GM19438 (cell line): ENCODE measurements around the gene TMEM161A.
"Not testable (repeated sequence)": the region's sequence is repeated elsewhere in the genome, so short reads cannot be mapped to it uniquely, and the experiment has no call there.

Experiments
- ATAC-seq: cut with Tn5 transposase; IDR thresholded peaks from one replicate; pipeline ENCODE4 v1.9.1; 2021; ENCODE audit warnings: low read depth; ENCODE audit not compliant: unreplicated experiment

The TMEM161A gene

DNA sequence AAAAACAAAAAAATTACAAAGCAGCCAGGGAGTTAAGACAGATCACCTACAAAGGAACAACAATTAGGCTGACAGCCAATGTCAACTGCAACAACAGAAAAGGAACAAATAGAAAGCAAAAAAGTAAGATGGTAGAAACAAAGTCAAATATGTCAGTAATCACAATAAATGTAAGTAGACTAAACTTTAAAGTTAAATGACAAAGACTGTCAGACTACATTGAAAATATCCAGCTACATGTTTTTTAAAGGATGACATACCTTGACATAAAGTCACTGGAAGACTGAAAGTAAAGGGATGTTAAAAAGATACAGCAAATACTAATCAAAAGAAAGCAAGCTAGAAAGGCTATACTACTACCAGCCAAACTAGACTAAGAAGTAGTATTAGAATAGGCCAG lies 14.9 kb downstream of the TMEM161A start:
- ATAC-seq: no peak

DNA sequence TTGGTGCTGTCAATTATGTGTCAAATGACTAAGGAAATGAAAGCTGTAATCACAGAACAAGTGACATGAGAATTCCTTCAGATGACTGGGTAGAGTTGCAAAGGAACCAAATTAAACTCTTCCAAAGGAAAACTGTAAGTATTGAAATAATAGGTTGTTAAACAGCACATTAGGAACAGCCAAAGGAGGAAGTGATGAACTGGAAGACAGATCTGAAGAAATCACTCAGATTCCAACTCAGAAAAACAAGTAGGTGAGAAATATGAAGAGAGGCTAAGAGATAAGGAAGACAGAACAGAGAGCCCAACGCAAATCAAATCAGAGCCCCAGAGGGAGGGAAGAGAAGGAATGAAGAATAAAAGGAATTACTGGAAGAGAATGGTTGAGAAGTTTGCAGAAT lies 15.4 kb downstream of the TMEM161A start:
- no peak for ATAC-seq

DNA sequence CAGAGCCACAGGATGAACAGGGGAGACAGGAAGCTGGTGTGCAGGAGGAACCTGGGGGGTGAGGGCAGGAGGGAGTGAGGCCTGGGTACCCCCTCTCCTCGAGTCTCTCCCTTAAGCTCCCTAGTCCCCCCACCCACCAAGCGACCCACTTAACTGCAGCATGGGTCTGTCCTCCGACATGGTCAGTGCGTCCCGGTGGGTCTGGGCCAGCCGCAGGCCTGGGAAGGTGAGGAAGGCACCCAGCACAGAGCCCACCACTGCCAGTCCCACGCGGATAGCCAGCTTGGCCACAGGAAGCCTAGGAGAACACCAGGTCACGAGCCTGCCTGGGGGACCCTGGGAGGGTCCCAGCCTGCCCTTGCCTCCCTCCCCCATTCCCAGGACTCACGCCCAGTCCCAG lies 16.9 kb downstream of the TMEM161A start:
- no peak for ATAC-seq

DNA sequence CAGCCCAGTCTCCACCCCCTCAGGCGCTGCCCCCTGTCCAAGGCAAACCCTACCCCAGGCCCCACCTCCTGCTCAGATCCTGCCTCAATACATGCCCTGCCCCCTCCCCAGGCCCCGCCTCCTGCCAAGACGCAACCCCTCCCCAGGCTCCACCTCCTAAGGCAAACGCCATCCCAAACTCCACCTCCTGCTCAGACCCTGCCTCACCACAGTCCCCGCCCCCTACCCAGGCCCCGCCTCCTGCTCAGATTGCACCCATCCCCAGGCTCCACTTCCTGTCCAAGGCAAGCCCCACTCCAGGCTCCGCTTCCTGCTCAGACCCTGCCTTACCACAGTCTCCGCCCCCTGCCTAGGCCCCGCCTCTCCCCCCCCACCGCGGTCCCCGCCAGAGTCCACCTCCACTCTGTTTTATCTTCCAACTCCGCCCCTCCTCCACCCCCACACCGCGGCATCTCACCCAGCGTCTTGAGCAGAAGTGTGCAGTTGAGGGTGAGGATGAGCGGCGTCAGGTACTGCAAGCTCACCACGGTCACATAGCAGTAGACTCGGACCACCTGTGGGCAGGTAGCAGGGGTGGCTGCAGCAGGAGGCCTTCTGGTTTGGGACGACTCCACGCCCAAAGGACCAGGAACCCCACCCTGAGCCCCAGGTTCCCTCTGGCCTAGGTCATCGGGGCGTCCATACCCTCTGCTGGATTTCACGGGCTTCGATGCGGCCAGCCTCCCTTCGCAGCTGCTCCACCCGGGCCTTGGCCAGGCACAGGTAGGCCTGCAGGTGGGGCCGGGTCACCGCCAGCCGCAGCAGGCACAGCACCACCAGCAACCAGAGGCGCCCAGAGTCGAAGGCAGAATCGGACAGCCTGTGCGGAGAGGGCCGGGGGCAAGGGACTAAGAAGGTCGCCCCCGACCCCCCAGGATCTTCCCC lies 17.7 kb downstream of the TMEM161A start:
- no peak for ATAC-seq

DNA sequence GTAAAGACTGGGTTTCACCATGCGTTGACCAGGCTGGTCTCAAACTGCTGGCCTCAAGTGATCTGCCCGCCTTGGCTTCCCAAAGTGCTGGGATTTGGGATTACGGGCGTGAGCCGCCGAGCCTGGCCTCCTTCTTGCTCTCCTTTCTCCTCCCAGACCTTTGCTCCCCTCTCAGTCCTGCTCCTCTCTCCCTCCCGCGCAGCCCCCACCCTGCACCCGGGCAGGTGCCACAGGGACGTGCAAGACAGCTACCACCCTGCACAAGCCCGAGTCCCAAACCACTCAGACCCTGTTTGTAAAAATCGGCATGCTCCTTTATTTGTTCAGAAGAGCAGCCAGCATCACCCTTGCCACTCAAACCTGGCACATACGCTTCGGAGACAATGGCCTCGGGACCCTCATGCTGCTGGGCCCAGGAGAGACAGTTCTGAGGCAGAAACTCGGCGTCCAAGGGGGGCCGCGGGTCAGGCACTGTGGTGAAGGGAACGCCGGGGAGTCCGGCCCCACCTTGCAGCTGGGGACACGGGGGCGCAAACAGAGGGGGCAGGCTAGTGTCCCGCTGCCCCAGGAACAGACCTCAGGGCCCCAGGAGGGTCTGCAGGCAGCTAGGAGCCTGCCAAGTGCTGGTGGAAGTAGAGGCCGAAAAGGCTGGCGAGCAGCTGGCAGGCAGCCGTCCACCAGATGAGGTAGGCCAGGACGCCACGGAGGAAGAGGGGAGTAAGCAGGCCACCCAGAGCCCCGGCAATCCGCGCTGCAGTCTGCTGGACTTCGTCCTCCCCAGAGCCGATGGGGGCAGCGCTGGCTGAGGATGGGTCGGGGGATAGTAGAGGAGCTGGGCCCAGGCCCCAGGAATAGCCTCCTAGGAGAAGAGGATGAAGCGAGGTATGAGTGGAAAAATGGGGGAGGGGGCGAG lies 18.7 kb downstream of the TMEM161A start:
- no peak for ATAC-seq

DNA sequence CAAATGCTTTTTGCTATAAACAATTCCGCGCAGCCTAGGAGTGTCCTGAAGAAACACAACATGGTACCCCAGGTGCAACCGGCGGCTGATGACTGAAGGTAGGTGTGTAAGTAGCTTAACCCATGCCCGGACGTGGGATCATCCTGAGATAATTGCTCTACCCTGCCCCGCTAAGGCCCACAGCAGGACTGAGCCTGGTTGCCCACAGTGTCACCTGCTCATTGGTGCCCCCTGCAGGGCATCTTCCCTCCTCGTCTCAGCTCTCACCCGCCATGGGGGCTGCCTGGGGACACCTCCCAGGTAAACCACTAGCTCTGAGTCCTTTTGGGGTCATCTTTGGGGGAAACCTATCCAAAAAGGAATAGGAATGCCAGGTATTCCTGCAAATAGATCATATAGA lies 22.3 kb downstream of the TMEM161A start:
- no peak for ATAC-seq

DNA sequence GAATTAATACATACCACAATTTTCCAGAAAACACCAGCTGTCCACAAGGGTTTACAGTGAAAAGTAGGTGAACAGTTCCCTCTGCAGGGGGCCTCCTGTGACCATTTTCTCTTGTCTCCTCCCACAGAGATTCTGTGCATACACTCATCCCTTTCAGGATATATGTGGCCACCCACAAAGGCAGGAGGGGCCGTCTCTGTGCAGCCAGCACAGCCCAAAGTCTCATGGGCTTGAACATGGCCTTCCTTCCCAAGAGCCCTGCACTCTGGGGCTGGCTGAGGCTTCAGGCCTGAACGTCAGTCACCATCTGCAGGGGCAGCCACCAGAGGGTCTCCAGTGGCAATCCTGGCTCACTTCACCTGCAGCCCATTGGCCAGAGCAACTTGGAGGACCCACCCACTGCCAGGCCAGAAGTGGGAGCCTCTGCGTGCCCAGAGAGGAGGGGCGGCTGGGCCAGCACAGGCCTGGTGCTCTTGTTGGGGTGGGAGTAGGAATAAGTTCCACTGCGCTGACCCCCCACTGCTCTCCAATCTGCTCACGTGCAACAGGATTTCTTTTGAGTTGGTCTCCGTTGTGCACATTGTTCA lies 25.1 kb downstream of the TMEM161A start:
- no peak for ATAC-seq

DNA sequence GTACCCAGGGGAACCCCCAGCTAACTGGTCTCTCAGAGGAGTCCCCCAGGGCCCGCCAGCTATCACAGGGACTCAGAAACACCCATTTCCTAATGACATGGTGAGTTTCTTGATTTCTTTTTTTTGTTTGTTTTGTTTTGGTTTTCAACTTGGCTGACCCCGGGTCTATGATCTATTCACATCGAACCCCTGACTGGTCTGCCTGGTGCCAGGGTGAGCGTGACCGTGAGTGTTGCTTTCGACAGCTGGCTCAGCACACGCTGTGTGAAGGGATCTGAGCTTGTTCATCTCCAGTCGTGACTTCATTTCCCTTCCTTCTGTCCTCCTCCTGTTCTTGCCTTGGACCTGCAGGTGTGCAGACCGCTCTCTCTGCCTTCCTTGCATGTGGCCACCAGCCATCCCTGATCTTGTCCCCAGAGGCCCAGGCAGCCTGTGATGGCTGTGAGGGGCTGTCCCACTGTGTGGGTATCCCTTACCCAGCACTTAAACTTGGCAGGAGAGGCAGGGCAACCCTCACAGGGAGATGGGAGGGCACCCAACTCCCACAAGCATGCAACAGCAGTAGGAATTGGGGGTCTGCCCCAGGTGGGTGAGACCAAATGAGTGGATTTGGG lies 26.2 kb downstream of the TMEM161A start:
- no peak for ATAC-seq

DNA sequence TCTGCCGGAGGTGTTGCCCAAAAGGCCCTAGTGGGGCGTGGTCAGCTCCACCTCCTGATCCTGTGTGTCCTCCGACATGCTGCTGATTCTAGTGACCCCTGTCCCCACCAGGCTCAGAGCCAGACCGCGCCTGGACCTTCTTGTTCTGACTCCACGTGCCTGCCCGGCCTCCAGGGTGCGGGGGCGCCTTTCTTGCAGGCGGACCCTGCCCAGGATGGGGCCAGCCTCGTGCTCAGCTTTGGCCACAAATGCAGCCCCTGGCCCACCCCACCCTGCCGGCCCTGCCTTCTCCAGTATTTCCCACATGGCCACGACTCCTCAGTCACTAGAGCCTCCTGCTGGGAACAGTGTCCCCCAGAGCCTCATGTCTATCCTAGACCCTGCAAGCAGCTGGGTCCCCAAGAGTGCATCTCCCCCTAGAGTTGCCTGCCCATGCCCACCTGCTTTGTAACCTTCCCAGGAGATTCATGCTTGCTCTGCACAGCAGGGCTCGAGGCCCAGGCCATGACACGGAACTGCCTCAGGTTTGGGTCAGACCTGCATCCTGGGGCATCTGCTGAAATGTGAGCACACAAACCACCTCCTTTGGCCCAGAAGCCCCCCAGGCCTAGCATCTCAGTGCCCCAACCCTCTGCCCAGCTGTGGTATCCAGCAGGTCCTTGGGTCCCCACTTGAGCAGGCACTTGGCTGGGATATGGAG lies 27.0 kb downstream of the TMEM161A start:
- no peak for ATAC-seq

DNA sequence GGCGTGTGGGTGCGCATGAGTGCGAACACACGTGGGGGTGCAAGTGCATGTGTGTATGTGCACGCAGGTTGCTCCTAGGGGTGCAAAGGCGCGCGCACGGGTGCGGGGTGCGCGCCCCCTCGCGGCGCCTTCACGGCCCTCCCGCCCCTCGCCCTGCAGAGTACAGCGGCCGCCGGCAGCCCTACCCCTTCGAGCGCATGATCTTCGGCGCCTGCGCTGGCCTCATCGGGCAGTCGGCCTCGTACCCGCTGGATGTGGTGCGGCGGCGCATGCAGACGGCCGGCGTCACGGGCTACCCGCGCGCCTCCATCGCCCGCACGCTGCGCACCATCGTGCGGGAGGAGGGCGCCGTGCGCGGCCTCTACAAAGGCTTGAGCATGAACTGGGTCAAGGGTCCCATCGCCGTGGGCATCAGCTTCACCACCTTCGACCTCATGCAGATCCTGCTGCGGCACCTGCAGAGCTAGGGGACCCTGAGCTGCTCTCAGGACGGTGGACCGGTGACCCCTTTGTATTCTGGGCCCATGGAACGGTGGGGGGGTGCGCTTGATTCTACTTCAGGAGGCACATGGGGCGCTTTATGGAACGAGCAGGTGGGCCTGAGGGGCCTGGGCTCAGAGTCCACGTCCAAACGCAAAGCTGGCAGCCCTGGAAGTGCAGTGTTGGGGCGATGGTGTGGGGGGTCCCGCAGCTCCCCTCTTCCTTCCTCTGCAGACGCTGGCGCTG lies 27.7 kb downstream of the TMEM161A start:
- no peak for ATAC-seq

DNA sequence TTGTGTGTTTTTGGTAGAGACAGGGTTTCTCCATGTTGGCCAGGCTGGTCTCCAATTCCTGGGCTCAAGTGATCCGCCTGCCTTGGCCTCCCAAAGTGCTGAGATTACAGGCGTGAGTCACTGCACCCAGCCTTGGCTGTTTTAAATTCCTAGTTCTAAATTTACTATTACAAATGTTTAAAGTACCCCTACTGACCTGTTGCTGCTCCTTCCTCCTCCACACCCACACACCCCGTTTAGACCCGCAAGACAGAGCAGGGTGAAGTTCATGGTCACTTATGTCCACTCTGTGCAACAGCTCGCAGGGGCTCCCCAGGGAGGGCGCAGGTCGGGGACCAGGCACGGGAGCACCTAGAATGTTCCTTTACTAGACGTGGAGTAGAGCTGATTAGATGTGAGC lies 28.7 kb downstream of the TMEM161A start:
- ATAC-seq: no peak

DNA sequence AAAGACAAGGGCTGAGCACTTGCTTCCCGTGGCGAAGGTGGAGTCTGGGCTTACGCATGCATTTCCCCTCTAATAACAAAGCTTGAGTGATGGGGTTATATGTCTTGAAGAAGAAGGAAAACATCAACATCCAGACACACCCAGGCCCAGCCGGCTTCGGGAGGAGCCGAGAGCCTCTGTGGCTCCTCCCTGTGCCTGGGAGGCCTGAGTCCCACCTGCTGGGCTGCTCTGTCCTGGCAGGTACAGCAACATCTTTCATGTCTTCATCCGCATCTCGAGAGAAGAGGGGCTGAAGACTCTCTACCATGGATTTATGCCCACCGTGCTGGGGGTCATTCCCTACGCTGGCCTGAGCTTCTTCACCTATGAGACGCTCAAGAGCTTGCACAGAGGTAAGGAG lies 30.6 kb downstream of the TMEM161A start:
- no peak for ATAC-seq

DNA sequence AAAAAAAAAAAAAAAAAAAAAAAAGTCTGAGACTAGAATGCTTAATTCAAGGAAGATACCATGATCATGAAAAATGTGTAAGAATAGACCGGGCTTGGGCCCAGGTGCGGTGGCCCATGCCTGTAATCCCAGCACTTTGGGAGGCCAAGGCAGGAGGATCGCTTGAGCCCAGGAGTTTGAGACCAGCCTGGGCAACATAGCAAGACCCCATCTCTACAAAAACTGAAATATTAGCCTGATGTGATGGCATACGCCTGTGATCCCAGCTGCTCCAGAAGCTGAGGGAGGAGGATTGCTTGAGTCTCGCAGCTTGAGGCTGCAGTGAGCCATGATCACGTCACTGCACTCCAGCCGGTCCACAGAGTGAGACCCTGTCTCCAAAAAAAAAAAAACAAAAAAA lies 31.3 kb downstream of the TMEM161A start:
- not testable (repeated sequence) for ATAC-seq

DNA sequence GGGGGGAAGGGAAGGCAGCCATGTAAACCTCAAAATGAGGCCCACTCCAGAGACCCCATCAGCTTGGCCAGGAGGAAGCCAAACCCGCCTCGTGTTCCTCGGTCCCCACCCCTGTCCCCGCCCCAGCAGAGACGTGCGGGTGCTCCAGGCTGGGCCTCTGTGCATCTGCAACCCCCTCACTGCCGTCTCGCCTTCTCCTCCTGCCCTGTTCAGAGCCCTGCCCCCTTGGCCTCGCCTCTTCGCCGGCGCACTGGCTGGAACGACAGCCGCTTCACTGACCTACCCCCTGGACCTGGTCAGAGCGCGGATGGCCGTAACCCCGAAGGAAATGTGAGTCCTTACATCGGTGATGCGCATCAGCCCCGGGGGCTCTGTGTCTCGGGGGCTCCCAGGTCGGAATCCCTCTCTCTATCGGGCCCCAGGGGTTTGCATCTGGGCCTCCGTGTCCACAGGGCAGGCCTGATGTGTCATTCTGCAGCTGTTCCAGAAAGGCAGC lies 32.2 kb downstream of the TMEM161A start:
- no peak for ATAC-seq

DNA sequence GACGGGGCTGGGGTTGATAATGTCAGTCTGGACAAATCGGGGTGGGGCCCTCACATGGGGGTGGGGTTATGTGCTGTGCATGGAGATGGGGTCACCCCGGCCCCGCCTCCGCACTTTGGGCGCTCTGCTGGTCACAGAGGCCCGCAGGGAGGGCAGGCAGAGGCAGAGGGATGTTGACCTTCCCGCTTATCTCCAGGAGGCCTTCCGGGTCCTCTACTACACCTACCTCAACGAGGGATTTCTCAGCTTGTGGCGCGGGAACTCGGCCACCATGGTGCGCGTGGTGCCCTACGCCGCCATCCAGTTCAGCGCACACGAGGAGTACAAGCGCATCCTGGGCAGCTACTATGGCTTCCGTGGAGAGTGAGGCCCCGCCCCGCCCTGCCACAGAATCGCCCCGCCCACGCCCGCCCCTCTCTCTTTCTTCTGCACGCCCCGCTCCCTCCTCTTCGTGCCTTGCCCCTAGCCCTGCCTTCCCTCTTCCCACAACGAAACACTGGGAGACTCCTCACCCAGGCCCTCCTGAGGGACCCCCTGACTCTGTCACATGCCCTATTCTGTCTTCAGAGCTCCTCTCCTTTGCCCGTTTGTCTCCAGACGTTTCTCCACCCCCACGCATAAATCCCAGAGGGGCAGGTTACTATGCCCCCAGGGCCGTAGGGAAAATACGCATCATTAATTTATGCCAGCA lies 32.8 kb downstream of the TMEM161A start:
- no peak for ATAC-seq

DNA sequence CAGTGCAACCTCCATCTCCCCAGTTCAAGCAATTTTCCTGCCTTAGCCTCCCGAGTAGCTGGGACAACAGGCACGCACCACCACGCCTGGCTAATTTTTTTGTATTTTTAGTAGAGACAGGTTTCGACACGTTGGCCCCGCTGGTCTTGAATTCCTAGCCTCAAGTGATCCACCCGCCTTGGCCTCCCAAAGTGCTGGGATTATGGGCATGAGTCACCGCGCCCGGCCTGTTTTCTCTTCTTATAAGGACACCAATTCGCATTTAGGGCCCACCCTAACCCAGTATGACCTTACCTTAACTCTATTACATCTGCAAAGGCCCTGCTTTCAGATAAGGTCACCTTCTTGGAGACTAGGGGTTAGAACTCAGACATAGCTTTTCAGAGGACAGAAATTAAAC lies 35.1 kb downstream of the TMEM161A start:
- no peak for ATAC-seq

DNA sequence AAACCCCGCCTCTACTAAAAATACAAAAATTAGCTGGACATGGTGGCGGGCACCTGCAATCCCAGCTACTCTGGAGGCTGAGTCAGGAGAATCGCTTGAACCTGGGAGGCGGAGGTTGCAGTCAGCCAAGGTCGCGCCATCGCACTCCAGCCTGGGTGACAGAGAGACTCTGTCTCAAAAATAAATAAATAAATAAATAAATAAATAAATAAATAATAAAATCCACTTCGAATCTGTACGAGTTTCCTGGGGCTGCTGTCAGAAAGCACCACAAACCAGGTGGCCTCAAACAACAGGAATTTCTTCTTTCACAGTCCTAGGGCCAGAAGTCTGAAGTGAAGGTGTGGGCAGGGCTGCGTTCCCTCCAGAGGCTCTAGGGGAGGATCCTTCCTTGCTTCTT lies 35.7 kb downstream of the TMEM161A start:
- ATAC-seq: not testable (repeated sequence)

DNA sequence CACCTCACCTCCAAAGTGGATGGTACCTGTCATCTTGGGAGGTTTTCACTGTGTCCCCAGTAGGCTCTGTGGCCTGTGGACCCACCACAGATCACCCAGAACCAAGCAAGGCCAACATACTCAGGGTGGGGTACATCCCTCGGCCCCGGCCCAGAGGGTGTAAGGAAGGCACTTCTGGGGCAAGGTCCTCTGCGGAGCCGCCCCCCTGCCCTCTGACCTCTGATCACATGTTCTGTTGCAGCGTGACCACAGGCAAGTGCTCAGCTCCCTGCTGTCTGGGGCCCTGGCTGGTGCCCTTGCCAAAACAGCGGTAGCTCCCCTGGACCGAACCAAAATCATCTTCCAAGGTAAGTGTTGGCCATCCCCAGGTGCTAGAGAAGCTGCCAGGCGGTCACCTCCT lies 36.7 kb downstream of the TMEM161A start:
- no peak for ATAC-seq
